ENCODE data around the gene TYRO3. TPM values are rescaled to one million over a fixed set of nuclear protein-coding genes. Genes with fewer than 3 reads are reported as not detected.

TYRO3 gene
- total and polyA plus RNA-seq, 2 of the 13 experiments (the other 11 are each of a cell fraction or from before 2014, with no cell fraction given): 24.0 to 43.6 TPM

DNA sequence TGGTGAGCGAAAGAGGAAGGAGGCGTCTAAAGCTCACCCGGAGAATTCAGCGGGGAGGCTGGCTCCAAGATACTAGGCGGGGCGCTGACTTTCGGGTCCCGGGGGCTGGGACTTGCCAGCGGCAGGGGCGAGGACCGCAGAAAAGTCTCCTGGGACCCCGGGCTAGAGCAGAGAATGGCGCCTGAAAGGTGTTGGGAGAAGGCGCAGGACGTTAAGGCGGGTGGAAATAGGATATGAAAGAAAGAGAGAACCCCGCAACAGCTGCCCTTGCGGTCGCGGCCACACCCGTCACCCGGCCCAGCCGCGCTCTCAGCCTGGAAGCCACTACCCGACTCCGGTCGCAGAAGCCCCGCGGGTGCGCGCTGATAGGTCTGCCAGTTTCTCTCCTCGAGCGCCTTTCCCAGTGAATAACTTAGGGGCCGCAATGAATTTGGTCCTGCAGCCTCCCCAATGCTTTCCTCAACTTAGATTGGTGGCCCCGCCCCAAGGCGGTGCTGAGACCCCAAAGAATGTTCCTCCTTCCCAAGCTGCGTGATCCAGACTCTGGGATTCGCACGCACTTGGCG, 46.0 kb upstream of the TYRO3 start:
- no peak overlapping the region for H3K4me2 ChIP-seq (ENCODE audit: low read depth, low read length)
- intact Hi-C loops (cut with micrococcal nuclease; ENCODE audit: unreplicated experiment): no loop called here
- H3K79me2 ChIP-seq (ENCODE audit: insufficient read depth, low read length): no peaks in the 10 kb centered on the region
- DNase-seq (ENCODE audit: low spot score) (no peak), FAIRE-seq (no peak), ATAC-seq (no peak)
- WGBS (ENCODE audit: low lambda C conversion rate): 89% methylated on average over 36 of the region's 40 CpGs
- TF ChIP-seq BORCS8-MEF2B (CRISPR knock-in tag; IDR thresholded peaks at IDR 0.05): no peak
- no peak for TF ChIP-seq REXO4 (CRISPR knock-in tag; IDR thresholded peaks at IDR 0.05; ENCODE audit: borderline replicate concordance)
- no peak for TF ChIP-seq ZNF552 (CRISPR knock-in tag; IDR thresholded peaks at IDR 0.05; ENCODE audit: borderline replicate concordance)
- no peak for TF ChIP-seq ZNF713 (CRISPR knock-in tag; IDR thresholded peaks at IDR 0.05)
- no peak for TF ChIP-seq ZNF44 (CRISPR knock-in tag; IDR thresholded peaks at IDR 0.05)
- TF ChIP-seq, protein P1, sequence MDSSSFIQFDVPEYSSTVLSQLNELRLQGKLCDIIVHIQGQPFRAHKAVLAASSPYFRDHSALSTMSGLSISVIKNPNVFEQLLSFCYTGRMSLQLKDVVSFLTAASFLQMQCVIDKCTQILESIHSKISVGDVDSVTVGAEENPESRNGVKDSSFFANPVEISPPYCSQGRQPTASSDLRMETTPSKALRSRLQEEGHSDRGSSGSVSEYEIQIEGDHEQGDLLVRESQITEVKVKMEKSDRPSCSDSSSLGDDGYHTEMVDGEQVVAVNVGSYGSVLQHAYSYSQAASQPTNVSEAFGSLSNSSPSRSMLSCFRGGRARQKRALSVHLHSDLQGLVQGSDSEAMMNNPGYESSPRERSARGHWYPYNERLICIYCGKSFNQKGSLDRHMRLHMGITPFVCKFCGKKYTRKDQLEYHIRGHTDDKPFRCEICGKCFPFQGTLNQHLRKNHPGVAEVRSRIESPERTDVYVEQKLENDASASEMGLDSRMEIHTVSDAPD (CRISPR knock-in tag; IDR thresholded peaks at IDR 0.05): no peak
- TF ChIP-seq, protein P2, sequence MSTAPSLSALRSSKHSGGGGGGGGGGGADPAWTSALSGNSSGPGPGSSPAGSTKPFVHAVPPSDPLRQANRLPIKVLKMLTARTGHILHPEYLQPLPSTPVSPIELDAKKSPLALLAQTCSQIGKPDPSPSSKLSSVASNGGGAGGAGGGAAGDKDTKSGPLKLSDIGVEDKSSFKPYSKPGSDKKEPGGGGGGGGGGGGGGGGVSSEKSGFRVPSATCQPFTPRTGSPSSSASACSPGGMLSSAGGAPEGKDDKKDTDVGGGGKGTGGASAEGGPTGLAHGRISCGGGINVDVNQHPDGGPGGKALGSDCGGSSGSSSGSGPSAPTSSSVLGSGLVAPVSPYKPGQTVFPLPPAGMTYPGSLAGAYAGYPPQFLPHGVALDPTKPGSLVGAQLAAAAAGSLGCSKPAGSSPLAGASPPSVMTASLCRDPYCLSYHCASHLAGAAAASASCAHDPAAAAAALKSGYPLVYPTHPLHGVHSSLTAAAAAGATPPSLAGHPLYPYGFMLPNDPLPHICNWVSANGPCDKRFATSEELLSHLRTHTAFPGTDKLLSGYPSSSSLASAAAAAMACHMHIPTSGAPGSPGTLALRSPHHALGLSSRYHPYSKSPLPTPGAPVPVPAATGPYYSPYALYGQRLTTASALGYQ (CRISPR knock-in tag; IDR thresholded peaks at IDR 0.05): no peak
- BruUV-seq (replicated peaks): no TSS peak
- no peaks in the 10 kb centered on the region for H4K20me1 ChIP-seq (ENCODE audit: insufficient read depth, low read length)
- POLR2A ChIA-PET: interaction anchor here (1.0 kb wide), 1 partner anchor 20 kb away, joined by 3 read pairs; no protein-coding TSS in a partner anchor
- CTCF ChIA-PET (ENCODE audit: low intra/inter-chr PET ratio, low total read pairs): no interaction called here
- in situ Hi-C loops (cut with HindIII; ENCODE audit: extremely low pct_ligation_motif_present, low pct_unique_long_range_greater_than_20kb): no loop called here
- no peaks in the 10 kb centered on the region for H3K9me3 ChIP-seq (ENCODE audit: low read length)
- peaks cover 0 to 5% of the 10 kb centered on the region in 2 experiments; a peak in 1 of 5 replicates for H3K27me3 ChIP-seq (ENCODE audit: control insufficient read depth in 1 of 2, insufficient read depth in 2 of 2, low read length in 2 of 2)
- H3K4me3 ChIP-seq (replicated peaks in 1 of 3; ENCODE audit: insufficient read depth in 1 of 3, low read depth in 2 of 3, low read length in 3 of 3): no peak overlapping the region
- peaks cover 15% of the 10 kb centered on the region for H3K4me1 ChIP-seq (ENCODE audit: insufficient read depth, low read length)
- H3K27ac ChIP-seq (ENCODE audit: extremely low read length, insufficient read depth, low read length): no peak overlapping the region
- H3K36me3 ChIP-seq (replicated peaks in 1 of 2; ENCODE audit: control insufficient read depth in 1 of 2, insufficient read depth in 2 of 2, low read length in 2 of 2): no peaks in the 10 kb centered on the region
- H3K9ac ChIP-seq (ENCODE audit: insufficient read depth, low read depth, low read length): no peak overlapping the region
- no peak overlapping the region for H2AFZ ChIP-seq (ENCODE audit: low read length)

Measured in HepG2 (cell line).